GM19463 (cell line): Measurements from ENCODE around the gene HNRNPA2B1.

Experiments used
- ATAC-seq: cut with Tn5 transposase; IDR thresholded peaks from one replicate; pipeline ENCODE4 v1.9.1; 2021; ENCODE audit warnings: mild to moderate bottlenecking, moderate library complexity; ENCODE audit not compliant: unreplicated experiment

HNRNPA2B1 gene

GRCh38 chr7:26200444-26201246 lies at the start of gene HNRNPA2B1:
Gene HNRNPA2B1, minus strand, starts transcription at chr7:26200746. Its CDS starts 169 bp downstream, at chr7:26200577.
- ATAC-seq, result peak; percentile 42

DNA sequence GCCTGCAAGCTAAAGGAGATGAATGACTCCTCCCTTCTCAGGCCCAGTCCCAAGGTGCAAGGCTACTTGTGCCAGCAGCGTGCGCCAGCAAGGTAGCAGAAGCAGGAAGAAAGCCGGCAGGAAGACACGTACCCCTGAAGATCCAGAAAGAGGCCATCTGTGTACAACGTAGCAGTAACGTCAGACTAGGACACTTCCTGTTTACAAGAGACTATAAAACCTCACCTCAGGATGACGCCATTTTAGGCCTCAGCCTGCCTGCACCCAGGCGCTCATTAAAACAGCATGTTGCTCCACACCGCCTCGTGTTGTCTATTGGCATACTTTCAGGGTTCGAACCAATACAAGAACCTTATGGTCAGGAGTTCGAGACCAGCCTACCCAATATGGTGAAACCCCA lies 49.7 kb upstream of the HNRNPA2B1 start:
- no peak for ATAC-seq

- no peak for ATAC-seq
These were observed 44.6 kb upstream of the HNRNPA2B1 start for GRCh38 chr7:26245150-26245549.

DNA sequence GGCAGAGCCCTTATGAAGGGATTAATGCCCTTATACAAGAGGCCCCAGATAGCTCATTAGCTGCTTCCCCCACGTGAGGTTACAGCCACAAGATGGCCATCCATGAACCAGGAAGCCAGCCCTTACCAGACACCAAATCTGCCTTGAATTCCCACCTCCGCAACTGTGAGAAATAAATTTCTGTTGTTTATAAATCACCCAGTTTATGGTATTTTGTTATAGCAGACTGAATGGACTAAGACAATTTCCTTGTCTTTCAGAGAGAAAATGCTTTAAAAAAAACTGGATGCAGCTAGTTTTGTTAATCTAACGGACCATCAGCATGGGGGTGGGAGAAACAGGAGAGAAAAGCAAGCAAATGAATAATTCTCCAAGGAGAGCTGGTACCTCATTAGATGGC lies 37.5 kb upstream of the HNRNPA2B1 start:
- ATAC-seq, result no peak

DNA sequence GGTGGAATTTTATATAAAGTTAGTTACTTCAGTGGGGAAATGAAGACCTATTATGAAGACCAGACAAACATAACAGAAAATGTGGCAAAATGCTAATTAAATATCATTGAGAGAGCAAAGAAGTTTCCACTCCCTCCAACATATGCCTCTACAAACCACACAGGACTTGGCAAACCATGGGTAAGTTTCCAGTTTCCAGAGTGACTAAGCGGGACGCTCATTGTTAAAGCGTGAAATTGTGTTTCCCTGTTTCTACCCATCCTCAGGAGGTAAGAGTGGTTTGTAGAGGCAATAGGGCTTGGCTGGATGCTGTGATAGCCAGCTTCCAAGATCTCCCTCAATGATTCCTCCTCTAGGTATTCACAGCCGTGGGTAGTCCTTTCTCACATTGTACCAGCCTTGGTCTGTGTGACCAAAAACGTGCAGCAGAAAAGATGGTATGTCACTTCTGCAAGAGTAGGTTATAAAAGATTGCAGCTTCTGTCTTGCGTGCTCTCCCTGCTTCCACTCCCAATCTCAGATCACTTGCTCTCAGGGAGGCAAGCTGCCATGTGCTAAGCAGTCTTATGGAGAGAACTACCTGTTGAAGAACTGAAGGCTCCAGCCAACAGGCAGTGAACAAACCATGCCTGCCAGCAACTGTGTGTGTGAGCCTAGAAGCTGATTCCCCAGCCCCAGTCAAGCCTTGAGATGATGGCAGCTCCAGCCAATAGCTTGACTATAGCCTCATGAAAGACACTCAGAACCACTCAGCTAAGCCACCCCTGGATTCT lies 36.7 kb upstream of the HNRNPA2B1 start:
- no peak for ATAC-seq

DNA sequence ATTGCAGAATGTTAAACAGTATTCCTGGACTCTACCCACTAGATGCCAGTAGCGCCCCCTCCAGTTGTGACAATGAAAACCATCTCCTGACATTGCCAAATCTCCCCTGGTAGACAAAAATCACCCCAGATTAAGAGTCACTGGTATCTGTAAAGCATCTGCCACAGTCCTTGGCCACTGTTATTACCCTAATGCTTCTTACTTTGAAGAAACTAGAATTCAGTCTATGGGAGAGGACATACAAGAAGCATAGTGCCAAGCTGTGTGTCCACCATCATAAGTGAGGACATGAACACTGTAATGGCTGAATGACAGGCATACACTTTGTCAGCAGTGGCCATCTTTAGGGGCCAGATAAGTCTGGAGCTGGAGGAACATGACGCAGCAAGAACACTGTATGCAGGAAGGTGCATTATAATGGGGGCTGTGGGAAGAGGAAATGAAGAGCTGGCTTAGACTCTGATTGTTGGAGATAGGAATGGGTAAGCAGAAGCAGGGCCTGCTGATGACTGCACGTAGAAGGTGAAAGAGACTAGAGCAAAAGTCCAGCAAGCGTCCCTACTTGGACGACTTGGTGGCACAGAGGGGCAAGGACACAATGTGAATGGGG lies 33.5 kb upstream of the HNRNPA2B1 start:
- no peak for ATAC-seq

GRCh38 chr7:26227987-26228386 lies 27.4 kb upstream of the HNRNPA2B1 start:
- ATAC-seq, result no peak

- no peak for ATAC-seq
These were observed 23.8 kb upstream of the HNRNPA2B1 start for GRCh38 chr7:26224359-26224758.

DNA sequence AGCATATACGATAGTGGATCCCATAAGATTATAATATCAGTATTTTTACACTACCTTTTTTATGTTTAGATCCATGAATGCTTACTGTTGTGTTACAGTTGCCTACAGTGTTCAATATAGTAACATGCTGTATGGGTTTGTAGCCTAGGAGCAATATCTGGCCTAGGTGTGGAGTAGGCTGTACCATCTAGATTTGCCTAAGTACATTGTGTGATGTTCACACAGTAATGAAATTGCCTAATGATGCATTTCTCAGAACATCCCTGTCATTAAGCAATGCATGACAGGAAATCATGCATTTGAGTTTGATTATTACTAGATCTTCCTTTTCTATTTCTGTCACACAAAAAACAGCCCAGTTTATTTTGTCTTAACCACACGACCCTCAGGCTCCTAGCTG lies 15.5 kb upstream of the HNRNPA2B1 start:
- no peak for ATAC-seq

GRCh38 chr7:26213807-26214515 lies 13.4 kb upstream of the HNRNPA2B1 start:
- ATAC-seq, result no peak

- no peak for ATAC-seq
These were observed 12.6 kb upstream of the HNRNPA2B1 start for GRCh38 chr7:26212921-26213718.

GRCh38 chr7:26208040-26208439 lies 7.5 kb upstream of the HNRNPA2B1 start:
- ATAC-seq, result no peak

DNA sequence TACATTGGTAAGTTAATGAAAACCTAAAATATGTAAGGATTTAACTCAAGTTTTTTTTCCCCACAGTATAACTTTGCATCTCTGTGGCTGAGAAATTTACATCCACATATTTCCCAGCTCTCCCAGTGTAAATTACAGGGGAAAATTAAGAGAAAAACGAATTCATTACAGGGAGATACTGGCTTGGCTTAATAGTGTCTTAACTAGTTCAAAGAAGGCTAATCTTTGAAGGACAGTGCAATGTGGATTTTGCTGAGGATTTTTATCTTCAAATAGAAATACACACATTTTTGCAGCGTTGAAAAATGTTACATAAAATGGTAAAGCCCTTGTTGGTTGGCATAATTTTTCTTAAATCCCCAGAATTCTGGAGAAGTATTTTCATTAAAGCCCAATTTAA lies 2.5 kb upstream of the HNRNPA2B1 start:
- no peak for ATAC-seq

- ATAC-seq, result peak; percentile 8
These were observed 1.8 kb upstream of the HNRNPA2B1 start for GRCh38 chr7:26202019-26202990.

- ATAC-seq, result peak; percentile 46
These were observed 887 bp upstream of the HNRNPA2B1 start, which contains the start of gene CBX3 for GRCh38 chr7:26201247-26202018. Gene CBX3, plus strand, starts transcription at chr7:26201745. Its CDS starts 1,254 bp downstream, at chr7:26202999.

- no peak for ATAC-seq
These were observed 505 bp downstream of the HNRNPA2B1 start for GRCh38 chr7:26200038-26200443.

DNA sequence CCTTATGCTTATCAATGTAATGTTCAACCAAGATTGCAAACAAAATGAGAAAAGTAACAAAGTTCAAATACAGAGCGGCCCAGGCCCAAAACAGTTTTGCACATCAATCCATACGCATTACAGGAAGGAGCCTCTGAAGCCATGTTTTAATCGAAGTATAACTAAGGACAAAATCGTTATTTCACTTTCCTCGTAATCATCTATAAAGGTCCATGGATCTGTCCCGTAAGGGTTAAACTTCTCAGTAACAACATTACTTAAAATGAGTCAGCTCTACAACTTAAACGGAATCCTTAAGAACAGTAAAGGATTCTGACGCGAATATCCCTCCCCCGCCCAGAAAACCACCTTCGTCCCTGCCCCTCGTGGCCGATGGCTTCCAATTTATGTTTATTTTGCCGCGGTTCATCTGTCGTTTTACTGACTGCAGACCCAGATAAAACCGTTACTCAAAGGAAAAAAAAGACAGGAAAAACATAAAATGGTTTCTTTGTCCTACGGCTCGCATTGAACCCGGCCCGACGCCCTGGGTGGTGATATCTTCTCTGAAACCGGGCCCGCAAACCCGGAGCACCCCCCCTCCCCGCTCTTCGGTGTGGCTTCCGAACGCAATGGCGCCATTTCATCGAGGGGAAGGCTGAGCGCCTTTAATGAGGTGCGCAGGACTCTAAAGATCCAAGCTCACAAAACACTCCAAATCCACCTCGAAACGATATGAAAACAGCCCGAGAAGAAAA lies 1.1 kb downstream of the HNRNPA2B1 start:
- no peak for ATAC-seq

DNA sequence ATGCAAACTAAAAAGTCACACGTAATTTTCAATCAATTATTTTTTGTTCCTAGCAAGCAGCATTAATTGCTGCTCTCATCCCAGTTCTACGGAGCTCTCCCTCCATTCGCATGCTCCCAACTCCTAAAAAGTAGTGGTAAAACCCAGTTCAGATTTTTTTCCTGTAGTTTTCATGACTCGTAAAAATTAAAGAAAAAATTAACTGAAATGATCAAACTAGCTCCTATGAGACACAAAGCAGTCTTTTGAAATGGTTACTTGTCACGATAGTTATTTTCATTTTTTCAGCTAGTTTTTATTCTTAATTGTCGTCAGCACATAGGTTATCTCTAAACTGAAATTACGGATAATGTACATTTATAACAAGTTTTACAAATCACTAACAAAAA lies 1.8 kb downstream of the HNRNPA2B1 start:
- ATAC-seq, result no peak
